HG03025 (cell line): Measurements from ENCODE around the gene ITIH3.

Source experiments
- ATAC-seq: cut with Tn5 transposase; IDR thresholded peaks from one replicate; pipeline ENCODE4 v1.9.1; 2021; ENCODE audit warnings: mild to moderate bottlenecking, moderate library complexity; ENCODE audit not compliant: unreplicated experiment, low FRiP score

The ITIH3 gene

GRCh38 chr3:52777959-52778805, 16.4 kb upstream of the ITIH3 start:
- ATAC-seq, result no peak

GRCh38 chr3:52779011-52779836, 15.4 kb upstream of the ITIH3 start:
- ATAC-seq, result no peak

- ATAC-seq, result no peak
Observed at GRCh38 chr3:52779837-52780585, 14.6 kb upstream of the ITIH3 start.

- ATAC-seq, result no peak
Observed at GRCh38 chr3:52781741-52782140, 12.9 kb upstream of the ITIH3 start.

GRCh38 chr3:52782412-52783210, 12.0 kb upstream of the ITIH3 start:
- no peak for ATAC-seq

- no peak for ATAC-seq
Observed at GRCh38 chr3:52783211-52783555, 11.4 kb upstream of the ITIH3 start.

GRCh38 chr3:52784021-52784621, 10.5 kb upstream of the ITIH3 start:
- no peak for ATAC-seq

GRCh38 chr3:52784931-52785590, 9.5 kb upstream of the ITIH3 start:
- ATAC-seq, result no peak

- no peak for ATAC-seq
Observed at GRCh38 chr3:52786330-52787215, 8.0 kb upstream of the ITIH3 start.

- ATAC-seq, result no peak
Observed at GRCh38 chr3:52787246-52787645, 7.3 kb upstream of the ITIH3 start.

GRCh38 chr3:52787672-52788625, 6.6 kb upstream of the ITIH3 start:
- ATAC-seq, result no peak

- ATAC-seq, result no peak
Observed at GRCh38 chr3:52788890-52789745, 5.5 kb upstream of the ITIH3 start.

- no peak for ATAC-seq
Observed at GRCh38 chr3:52789746-52790040, 4.9 kb upstream of the ITIH3 start.

GRCh38 chr3:52790337-52790736, 4.3 kb upstream of the ITIH3 start:
- ATAC-seq, result no peak

GRCh38 chr3:52790741-52791140, 3.9 kb upstream of the ITIH3 start:
- no peak for ATAC-seq

GRCh38 chr3:52791366-52791765, 3.2 kb upstream of the ITIH3 start:
- no peak for ATAC-seq

GRCh38 chr3:52791928-52792327, 2.7 kb upstream of the ITIH3 start:
- no peak for ATAC-seq
